Stimulated activated CD8-positive, alpha-beta memory T cell treated with anti-CD3 and anti-CD28 coated beads, Interleukin-7, amount 100 ng/mL, for 4 hours (primary cell): Measurements from ENCODE around the gene OR1C1.
"Not testable (repeated sequence)": the region's sequence is repeated elsewhere in the genome, so short reads cannot be mapped to it uniquely, and the experiment has no call there.

ENCODE experiments used
- DNase-seq, 2 donors: peaks; one replicate each; pipeline ENCODE4 v3.0.0-alpha.2; 2020; ENCODE audit warnings: low read depth in 2 of 2

Gene OR1C1, protein sequence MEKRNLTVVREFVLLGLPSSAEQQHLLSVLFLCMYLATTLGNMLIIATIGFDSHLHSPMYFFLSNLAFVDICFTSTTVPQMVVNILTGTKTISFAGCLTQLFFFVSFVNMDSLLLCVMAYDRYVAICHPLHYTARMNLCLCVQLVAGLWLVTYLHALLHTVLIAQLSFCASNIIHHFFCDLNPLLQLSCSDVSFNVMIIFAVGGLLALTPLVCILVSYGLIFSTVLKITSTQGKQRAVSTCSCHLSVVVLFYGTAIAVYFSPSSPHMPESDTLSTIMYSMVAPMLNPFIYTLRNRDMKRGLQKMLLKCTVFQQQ

DNA sequence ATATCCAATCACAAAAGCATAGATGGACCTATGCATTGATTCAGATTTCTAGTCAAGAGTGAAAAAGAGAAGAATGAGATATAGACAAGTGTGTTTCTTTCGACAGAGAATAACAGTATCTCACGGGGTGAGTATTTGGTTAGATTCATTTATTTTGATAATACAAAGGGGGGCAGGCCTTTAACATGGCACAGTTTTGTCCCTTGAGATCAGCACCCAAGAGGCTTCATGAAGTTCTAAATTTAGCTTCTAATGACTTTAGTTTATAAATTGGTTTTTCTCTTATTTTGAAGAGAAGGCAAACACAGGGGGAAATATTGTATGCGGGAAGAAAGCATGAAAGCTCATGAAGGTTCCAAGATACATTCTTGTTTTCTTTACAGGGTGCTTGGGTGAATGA is at the start of gene OR1C1:
Gene OR1C1 (minus strand): TSS at position 101 of the 400 bp plus-strand sequence. CDS start 2,150 bp downstream, outside the sequence.
- DNase-seq: no peak

DNA sequence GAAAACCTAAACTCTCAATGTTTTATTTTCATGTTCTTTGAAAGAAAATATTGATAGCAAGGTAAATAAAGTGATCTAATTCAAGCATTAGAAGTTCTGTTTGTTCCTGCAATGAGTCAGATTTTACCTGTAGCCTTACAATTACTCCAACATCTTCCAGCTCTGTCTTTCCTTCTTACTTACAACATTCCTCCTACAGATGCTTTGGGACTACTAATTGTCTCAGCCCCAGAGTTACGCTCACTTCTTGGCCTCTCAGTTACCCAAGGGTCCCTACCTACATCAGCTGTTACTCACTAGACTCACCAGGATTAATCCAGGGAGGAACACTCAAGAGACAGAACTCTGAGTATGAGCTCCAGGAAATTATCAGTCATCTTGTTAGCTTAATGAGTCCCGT is 37.2 kb upstream of the OR1C1 start:
- no peak for DNase-seq

DNA sequence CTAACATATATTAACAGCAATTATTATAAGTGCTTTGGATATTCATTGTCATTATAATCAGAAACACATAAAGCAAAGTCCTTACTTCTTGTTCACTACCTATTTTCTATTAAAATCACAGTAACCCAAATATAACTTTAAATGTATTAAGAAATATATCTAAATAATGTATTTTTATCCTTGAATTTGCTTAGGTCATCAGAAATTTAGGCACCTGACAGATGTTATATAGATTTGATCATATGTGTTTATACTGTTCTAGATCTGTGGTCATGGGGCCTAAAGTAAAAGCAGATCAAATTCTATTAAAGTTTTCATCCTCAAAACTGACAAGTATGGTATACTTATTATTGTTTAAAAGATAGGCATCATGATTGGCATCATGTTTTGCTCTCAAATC is 9.2 kb upstream of the OR1C1 start:
- no peak for DNase-seq

DNA sequence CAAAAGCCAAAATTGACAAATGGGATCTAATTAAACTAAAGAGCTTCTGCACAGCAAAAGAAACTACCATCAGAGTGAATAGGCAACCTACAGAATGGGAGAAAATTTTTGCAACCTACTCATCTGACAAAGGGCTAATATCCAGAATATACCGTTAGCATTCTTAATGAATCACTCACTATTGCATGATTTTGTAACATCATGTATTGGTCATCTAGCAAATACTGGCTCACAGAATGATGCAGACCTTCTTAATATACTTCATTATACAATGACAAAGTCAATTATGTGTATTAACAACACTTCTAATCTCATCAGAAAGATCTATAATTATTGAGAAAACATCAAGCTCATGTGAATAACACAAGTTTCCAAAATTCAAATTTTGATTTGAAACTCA is 6.0 kb downstream of the OR1C1 start:
- DNase-seq: not testable (repeated sequence)

DNA sequence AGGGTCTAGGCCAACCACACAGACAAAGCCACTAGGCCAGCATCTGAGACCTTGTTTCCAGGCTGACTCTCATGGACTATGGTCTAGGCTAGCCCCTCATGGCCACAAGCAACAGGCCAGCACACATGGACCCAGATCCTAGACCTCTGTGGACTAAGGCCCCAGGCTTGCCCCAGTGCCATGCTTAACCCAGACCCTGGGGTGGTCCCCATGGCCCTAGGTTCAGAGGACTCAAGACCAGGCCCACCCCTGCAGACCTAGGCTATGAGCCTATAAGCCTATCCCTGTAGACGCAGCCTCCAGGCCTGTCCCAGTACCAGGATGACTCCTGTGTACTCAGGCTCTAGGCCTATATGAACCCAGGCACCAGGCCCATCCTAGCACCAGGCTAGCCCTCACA is 10.5 kb downstream of the OR1C1 start:
- DNase-seq: no peak

DNA sequence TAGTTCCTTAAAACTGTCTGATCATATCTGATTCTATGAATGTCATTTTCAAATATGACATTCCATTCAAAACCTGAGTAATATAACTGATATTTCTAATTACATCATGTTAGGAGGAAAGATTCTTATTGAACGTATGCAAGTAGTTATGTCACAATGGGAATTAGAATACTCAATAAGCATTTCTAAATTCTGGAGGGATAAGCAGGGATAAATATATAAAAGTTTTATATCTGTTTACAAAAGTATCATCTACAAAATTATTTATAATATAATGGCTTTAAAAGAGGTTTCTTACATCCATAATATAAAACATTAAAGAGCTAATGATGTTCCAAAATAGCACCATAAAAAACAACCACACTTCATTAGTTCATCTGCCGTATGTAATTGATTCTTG is 12.3 kb downstream of the OR1C1 start, which contains the start of gene OR14A2:
Gene OR14A2 (minus strand): TSS at position 101 of the 400 bp plus-strand sequence.
- no peak for DNase-seq

DNA sequence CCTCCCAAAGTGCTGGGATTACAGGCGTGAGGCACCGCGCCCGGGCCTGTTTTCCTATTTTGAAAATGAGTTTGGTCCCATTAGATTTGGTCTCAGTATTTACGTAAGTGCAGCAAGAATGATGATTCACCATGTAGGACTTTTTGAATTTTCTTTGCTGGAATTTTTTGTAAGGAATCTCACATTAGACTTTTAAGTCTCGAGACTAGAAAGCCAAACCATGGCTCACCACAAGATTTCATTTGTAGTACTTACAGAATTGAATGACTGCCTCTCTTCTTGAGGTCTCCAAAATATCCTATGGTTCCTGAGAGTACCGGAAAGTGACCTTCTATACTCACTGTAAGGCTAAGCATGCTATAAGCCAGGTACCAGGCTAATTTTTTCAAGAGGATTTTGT is 12.7 kb downstream of the OR1C1 start:
- no peak for DNase-seq

DNA sequence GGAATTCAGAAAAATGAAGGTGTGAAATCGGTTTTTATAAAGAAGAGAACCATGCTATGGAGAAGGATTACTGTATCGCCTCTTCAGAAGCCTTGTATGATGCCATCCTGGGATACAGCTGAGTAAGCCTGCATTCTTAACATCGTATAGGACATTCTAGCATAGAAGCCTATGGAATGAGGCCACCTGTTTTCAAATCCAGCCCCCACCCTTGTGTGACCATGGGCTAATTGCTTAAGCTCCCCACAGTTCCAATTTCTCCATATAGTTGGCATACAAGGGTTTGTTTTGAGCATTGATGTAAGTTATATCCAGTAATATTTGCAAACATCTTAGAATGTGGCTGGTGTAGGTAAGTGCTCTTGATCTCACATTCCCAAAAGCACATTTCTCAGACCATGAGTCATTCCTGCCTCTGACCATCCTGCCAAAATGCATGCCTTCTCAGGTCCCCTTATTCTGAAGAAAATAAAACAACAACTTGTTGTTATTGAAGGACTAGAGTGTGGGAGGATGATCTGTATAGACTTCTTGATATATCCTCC is 13.9 kb downstream of the OR1C1 start:
- no peak for DNase-seq

DNA sequence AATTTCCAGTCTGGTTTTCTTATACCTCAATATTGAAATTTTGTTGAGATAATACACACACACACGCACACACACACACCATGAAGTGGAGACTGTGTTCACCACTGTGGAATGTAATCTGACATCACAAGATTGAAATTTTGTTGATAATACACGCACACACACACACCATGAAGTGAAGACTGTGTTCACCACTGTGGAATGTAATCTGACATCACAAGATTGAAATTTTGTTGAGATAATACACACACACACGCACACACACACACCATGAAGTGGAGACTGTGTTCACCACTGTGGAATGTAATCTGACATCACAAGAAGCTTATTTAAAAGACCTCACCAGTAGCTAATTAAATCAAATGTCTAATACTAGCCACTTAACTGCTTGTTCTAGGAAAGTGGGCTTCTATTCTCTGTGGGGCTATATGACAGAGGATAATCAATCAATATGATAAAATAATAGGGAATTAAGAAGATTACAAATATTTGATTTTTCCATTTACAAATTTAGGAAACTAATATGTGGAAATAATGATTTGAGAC is 18.1 kb downstream of the OR1C1 start:
- DNase-seq: not testable (repeated sequence)

DNA sequence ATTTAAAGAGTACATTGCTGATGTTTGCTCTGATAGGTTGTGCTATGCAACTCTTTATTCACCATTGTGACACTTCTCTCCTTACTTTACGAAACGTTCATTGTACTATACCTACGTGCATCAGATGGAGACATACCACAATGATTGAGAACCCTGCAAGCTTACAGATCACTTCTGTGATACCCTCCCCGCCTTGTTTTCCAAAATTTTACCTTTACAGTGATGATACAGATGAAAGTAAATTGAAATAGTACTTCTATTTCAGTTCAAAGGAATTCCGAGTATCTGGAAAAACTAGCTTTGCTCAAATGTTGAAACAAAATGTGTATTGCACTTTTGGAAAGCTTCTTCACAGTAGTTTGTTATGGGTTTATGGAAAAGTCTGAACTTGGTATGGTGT is 18.6 kb downstream of the OR1C1 start:
- no peak for DNase-seq

DNA sequence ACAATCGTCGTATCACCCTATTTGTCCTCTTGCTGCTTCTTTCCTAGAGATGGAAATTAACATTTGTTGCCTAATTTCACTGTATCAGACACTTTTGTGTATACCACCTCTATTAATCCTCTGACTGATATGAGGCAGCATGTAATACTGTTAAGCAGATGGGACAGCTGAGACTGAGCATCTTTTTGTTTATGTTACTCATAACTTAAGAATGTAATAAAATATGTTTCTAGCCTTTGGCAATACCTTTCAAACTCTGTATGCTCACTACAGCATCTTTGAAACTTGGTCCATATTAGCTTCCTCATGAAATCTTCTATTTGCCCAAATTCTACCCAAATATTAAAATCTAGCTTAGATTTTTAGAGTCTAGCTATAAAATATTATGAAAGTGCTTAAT is 19.6 kb downstream of the OR1C1 start:
- DNase-seq: no peak

DNA sequence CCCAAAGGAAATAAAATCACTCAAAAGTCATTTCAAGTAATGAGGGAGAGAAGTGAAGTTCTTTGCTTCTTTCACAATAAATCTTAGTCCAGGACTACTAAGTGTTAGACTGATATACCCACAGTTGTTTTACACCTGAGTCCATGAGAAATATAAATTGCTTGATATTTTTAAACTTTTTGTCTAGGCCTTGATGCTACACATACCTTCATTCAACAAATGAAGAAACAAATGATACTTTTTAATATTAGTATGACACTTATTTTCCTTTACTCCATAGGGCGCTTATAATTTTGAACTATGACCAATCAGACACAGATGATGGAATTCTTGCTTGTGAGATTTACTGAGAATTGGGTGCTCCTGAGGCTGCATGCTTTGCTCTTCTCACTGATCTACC is 22.0 kb downstream of the OR1C1 start, which contains the start of gene OR14K1:
Gene OR14K1 (plus strand): TSS at position 301 of the 400 bp plus-strand sequence. CDS start 0 bp downstream, at position 301.
- DNase-seq: no peak

DNA sequence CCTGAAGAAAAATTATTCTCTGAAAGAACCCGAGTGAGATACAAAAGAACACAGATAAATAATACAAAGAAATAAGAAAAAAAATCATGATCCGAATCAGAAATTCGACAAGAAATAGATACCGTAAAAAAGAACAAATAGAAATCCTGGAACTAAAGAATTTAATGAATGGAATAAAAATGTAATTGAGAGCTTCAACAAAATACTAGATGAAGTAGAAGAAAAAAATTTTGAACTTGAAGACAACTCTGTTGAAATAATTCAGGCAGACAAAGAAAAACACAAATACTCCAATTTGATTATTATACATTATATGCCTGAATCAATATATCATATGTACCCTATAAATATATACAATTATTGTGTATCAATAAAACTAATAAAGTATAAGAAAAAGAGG is 39.1 kb downstream of the OR1C1 start:
- DNase-seq: no peak

DNA sequence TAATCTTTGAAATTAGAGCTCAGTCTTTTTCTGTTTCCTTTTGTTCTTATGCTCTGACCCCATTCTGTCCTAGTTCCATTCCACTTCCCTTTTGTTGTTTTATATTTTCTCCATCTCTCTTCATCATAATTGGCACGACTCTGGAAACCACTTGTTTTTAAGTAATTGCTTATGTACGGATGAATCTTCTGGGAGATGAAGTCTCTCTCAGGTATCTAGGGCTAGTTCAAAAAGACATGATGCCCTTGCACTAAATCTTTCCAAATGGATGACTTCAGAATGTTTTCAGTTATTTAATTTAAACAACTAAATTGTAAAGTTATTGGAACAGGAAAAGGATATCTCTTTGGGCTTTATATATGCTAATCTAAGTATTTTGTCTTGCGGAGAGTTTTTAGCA is 43.8 kb downstream of the OR1C1 start, which contains the start of gene OR6F1:
Gene OR6F1 (minus strand): TSS at position 101 of the 400 bp plus-strand sequence. CDS start 3,891 bp downstream, outside the sequence.
- no peak for DNase-seq

DNA sequence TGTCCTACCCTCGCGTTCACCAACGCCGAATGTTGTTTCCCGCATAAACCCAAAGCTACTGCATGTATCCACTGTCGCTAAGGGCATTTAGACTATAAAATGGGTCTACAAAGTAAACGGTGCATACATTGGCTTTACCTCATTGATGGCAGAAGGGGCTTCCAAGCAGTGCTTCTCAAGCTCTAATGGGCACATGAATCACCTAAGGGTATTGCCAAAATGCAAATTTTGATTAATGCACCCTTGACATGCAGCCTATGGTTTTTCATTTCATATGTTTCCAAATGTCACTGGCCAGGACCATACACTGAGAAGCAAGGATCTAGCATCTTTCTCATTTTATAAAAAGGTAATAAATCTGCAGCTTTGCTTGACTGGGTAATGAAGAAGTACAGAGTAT is 46.6 kb downstream of the OR1C1 start:
- DNase-seq: no peak

DNA sequence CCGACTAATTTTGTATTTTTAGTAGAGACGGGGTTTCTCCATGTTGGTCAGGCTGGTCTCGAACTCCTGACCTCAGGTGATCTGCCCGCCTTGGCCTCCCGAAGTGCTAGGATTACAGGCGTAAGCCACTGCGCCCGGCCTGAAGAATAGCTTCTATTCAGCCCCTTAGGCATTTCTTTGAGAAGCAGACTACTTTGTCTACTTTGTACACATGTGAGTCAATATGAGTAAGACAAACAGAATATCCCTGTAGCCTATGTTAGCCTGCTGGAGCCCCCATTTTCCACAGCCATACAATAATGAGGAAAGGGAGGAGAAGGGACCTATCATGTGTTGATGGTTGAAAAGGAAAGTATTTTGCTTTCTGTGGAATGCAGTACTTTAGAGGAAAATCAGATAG is 49.7 kb downstream of the OR1C1 start:
- DNase-seq: not testable (repeated sequence)
